Ovary (tissue), 3 donors: ENCODE data around the gene KLHL30.

ENCODE experiments used
- POLR2A ChIP-seq: fragments of 450-650 bp; IDR thresholded peaks from one replicate; pipeline ENCODE4 v1.6.1; 2017; ENCODE audit warnings: antibody characterized with exemption, mild to moderate bottlenecking, moderate library complexity
- TF ChIP-seq, protein P1 (sequence below), 3 donors: fragments of 450-650 bp in 2 of 3; fragments of 200-600 bp in 1 of 3; IDR thresholded peaks; one replicate each; pipeline versions ENCODE4 v1.5.1 to v1.8.0; 2016 to 2022; ENCODE audit warnings: antibody characterized with exemption in 3 of 3, mild to moderate bottlenecking in 1 of 3
- donor health status: DM: no; HTN: no; CAD: no.

DNA sequence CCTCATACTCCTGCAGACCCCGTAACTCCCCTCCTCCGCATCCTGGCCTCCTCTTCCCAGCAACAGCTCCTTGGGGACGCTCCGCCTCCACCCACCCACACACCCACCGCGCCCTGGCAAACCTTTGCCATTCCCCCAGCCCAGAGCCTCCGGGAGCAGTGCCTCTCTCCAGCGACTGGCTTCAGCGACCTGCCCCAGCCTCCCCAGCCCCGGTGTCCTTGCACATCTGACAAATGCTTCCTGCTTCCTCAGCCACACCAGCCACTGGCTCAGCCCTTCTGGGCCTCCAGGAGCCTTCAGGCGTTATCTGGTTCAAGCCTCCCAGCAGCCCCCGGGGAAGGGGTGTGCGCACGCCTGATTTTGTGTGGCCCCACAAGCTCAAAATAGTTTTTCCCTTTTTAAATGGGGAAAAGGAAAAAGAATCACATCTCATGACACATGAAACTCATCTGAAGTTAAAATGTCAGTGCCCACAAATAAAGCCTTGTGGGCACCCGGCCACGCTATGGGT lies 24.1 kb upstream of the KLHL30 start:
- TF ChIP-seq, protein P1, sequence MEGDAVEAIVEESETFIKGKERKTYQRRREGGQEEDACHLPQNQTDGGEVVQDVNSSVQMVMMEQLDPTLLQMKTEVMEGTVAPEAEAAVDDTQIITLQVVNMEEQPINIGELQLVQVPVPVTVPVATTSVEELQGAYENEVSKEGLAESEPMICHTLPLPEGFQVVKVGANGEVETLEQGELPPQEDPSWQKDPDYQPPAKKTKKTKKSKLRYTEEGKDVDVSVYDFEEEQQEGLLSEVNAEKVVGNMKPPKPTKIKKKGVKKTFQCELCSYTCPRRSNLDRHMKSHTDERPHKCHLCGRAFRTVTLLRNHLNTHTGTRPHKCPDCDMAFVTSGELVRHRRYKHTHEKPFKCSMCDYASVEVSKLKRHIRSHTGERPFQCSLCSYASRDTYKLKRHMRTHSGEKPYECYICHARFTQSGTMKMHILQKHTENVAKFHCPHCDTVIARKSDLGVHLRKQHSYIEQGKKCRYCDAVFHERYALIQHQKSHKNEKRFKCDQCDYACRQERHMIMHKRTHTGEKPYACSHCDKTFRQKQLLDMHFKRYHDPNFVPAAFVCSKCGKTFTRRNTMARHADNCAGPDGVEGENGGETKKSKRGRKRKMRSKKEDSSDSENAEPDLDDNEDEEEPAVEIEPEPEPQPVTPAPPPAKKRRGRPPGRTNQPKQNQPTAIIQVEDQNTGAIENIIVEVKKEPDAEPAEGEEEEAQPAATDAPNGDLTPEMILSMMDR (IDR thresholded peaks at IDR 0.05): no peak
- TF ChIP-seq POLR2A: no peak
